AG08395 (cell line): Measurements from ENCODE around the gene KIF15.
A peak's percentile ranks its signal among the peaks of the same experiment; 100 is the strongest.
"Not testable (repeated sequence)": the region's sequence is repeated elsewhere in the genome, so short reads cannot be mapped to it uniquely, and the experiment has no call there.

Experiments
- DNase-seq: peaks from one replicate; pipeline ENCODE4 v3.0.0; 2012; ENCODE audit warnings: mixed read lengths, low spot score

Gene KIF15, protein sequence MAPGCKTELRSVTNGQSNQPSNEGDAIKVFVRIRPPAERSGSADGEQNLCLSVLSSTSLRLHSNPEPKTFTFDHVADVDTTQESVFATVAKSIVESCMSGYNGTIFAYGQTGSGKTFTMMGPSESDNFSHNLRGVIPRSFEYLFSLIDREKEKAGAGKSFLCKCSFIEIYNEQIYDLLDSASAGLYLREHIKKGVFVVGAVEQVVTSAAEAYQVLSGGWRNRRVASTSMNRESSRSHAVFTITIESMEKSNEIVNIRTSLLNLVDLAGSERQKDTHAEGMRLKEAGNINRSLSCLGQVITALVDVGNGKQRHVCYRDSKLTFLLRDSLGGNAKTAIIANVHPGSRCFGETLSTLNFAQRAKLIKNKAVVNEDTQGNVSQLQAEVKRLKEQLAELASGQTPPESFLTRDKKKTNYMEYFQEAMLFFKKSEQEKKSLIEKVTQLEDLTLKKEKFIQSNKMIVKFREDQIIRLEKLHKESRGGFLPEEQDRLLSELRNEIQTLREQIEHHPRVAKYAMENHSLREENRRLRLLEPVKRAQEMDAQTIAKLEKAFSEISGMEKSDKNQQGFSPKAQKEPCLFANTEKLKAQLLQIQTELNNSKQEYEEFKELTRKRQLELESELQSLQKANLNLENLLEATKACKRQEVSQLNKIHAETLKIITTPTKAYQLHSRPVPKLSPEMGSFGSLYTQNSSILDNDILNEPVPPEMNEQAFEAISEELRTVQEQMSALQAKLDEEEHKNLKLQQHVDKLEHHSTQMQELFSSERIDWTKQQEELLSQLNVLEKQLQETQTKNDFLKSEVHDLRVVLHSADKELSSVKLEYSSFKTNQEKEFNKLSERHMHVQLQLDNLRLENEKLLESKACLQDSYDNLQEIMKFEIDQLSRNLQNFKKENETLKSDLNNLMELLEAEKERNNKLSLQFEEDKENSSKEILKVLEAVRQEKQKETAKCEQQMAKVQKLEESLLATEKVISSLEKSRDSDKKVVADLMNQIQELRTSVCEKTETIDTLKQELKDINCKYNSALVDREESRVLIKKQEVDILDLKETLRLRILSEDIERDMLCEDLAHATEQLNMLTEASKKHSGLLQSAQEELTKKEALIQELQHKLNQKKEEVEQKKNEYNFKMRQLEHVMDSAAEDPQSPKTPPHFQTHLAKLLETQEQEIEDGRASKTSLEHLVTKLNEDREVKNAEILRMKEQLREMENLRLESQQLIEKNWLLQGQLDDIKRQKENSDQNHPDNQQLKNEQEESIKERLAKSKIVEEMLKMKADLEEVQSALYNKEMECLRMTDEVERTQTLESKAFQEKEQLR (N-terminal part only)

DNA sequence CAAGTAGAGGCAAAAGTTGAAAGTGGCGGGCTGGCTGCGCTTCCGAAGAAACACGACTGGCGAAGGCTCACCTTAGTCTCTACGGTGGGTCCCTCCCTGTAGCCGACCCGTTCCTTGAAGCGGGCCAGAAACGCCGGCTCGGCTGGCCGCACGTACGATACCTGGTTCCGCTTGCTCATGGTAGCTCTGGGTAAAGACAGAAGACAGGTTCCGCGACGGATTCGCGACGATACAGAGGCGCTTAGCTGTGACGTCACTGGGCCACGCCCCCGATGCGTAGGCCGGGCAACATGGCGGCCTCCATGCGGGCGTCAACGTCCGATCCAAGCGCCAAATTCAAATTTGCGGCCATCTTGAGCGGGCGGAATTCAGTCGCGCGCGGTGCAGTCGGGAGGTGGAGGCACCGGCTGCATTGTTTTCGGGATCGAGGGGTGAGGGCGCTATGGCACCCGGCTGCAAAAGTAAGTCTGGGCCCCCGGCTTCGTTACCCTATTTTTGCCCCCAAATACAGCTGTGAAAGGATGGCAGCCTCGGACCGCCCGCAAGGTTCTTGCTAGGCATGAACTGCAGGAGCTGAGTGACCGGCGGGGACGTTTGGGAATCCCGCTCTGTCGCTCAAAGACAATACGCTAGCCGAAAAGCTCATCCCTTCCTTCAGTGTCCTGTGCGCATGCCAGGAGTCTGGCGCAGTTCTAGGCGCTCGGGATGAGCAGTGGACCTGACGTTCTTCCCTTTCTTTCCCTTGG lies at the start of gene KIF15, which contains the start of gene KIAA1143:
Gene KIF15 (plus strand): TSS at position 371 of the 746 bp plus-strand sequence. CDS start 72 bp downstream, at position 443.
Gene KIAA1143 (minus strand): TSS at position 196 of the 746 bp plus-strand sequence. CDS start 17 bp downstream, at position 179.
- peak; percentile 98 for DNase-seq

DNA sequence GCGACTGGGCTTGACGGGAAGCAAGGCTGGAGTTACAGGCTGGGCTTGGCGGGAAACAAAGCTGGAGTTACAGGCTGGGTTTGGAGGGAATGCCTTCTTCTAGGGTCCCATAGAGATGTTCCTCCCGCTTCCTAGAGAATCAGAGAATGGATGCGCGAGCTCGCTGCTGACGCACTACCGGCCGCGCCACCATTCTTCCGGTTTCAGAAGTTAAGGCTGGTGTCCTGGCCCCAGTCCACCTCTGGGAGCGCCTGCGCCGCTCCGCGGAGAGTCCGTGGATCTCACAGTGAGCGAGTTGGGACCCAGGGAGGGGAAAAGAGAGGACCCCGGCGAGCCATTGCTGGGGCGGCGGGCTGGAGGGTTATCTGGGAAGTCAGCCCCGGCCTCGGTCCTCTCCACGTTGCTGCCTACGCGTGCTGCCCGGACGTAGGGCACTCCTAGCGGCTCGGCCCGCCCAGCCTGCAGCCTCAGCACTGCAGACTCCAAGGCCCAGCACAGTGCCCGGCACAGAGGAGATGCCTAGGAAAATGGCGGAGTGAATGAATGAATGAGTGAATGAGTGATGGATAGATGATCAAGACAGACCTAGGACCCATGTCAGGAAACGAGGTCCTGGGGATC lies 49.0 kb upstream of the KIF15 start, which contains the start of gene ZNF502:
Gene ZNF502 (plus strand): TSS at position 206 of the 621 bp plus-strand sequence. CDS start 7,602 bp downstream, outside the sequence.
- peak; percentile 92 for DNase-seq

DNA sequence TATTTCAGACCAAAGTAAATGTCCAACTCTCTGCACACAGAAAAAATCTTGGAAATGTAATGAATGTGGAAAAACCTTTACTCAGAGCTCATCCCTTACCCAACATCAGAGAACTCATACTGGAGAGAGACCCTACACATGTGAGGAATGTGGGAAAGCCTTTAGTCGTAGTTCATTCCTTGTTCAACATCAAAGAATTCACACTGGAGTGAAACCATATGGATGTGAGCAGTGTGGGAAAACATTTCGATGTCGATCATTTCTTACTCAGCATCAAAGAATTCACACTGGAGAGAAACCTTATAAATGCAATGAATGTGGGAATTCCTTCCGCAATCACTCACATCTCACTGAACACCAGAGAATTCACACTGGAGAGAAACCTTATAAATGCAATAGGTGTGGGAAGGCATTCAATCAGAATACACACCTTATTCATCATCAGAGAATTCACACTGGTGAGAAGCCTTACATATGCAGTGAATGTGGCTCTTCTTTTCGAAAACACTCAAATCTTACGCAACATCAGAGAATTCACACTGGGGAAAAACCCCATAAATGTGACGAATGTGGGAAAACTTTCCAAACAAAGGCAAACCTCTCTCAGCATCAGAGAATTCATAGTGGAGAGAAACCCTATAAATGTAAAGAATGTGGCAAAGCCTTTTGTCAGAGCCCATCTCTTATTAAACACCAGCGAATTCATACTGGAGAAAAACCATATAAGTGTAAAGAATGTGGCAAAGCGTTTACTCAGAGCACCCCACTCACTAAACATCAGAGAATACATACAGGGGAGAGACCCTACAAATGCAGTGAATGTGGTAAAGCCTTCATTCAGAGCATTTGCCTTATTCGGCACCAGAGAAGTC lies 40.1 kb upstream of the KIF15 start:
- DNase-seq = no peak

DNA sequence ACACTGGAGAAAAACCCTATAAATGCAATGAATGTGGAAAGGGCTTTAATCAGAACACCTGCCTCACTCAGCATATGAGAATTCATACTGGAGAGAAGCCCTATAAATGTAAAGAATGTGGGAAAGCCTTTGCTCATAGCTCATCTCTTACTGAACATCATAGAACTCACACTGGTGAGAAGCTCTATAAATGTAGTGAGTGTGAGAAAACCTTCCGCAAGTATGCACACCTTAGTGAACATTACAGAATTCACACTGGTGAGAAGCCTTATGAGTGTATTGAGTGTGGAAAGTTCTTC lies 39.5 kb upstream of the KIF15 start:
- DNase-seq = no peak

DNA sequence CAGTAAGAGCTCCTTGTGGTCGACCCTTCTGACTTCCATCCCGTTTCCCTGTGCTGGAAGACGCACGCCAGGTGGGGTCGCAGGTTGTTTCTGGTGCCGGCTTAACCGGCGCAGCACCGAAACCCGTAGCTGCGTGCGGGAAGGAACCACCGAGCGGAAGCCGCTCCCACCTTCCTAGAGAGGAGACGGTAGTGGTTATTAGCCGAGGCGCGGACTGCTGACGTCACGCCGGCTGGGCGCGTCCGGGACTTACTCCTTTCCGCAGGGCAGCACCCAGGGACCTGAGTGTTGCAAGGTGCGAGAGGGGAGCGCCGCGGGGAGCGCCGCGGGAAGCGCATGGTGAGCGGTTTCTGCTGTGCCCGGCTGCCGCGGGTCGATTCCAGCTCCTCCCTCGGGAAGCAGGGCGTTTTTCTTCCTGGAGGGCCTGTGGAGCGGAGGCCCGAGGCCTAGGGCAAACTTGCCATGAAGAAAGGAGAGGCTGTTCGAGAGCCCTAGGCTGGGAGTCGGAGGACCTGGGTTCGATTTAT lies 32.1 kb upstream of the KIF15 start, which contains the start of gene ZNF501:
Gene ZNF501 (plus strand): TSS at position 252 of the 527 bp plus-strand sequence. CDS start 4,787 bp downstream, outside the sequence.
- peak; percentile 92 for DNase-seq

DNA sequence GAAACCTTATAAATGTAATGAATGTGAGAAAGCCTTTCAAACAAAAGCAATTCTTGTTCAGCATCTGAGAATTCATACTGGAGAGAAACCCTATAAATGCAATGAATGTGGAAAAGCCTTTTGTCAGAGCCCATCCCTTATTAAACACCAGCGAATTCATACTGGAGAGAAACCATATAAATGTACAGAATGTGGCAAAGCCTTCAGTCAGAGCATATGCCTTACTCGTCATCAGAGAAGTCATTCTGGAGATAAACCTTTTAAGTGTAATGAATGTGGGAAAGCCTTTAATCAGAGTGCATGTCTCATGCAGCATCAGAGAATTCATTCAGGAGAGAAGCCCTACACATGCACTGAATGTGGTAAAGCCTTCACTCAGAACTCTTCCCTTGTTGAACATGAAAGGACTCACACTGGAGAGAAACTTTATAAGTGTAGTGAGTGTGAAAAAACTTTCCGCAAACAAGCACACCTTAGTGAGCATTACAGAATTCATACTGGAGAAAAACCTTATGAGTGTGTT lies 26.9 kb upstream of the KIF15 start:
- no peak for DNase-seq

DNA sequence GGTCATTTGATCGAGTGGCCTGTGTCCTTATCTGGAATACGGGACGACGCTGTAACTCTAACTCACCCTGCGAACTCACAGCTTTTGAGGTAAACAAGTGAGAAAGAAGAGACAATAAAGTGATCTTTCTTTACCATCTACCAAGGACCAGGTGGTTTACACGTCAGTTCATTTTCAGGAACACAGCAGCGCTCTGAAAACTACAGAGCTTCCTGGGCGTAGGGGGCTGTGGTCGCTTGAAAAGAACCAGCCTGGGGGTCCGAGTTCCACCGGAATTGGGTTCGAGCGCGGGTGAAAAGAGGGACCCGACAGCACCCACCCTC lies 532 bp upstream of the KIF15 start:
- peak; percentile 2 for DNase-seq

DNA sequence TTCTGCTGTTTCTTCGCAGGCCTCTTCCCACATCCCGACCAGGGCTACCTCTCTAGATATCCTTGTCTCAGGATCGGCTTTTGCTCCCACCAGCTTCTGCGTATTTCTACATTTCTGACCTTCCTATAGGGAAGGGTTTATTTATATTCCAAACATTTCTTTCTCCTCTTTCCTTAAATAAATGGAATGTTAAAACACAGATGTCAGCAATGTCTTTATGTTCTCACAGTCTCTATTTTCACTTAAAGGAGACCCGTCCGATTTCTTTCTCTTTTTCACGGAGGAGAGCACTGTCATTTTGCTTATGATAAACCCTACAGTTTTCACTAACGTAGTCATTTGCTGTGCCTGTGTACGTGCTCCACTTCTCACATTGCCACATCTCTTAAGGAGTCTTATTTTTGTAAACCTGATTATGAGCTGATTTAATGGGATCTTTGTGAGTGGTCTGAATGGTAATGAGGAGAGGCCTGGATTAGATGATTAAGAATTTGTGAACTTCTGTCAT lies 630 bp downstream of the KIF15 start:
- DNase-seq = peak; percentile 10

DNA sequence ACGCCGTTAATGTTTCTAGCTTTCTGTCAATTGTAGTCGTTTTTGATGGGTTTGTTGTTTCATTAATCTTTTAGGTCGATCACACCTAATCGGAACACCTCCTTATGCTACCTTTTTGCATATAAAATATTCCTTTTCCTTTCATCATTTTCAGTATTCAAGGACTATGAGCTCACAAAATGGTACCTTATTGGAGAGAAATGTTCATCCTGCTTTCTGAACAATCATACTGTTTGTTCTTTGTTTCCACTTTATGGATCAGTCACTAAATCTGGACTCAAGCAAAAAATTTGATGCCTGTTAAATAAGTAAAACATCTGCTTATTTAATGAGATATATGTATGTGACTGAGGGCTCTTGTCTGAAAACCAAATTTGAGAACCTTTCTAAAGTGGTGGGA lies 1.1 kb downstream of the KIF15 start:
- DNase-seq = no peak

DNA sequence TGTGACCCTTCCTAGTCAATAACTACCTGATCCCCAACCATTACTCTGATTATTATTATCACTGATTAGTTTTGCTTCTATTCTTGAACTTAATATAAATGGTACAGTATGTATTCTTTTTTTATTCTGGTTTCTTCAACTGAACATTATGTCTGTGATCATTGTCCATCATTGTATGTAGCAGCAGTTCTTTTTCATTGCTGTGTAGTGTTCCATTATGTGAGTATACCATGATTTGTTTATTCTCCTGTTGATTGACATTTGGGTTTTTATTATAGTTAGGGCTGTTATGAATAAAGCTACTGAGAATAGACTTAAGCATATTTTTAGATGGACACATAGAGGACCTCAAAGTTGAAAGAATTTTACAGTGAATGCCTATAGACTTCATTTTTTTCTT lies 2.7 kb downstream of the KIF15 start:
- no peak for DNase-seq

DNA sequence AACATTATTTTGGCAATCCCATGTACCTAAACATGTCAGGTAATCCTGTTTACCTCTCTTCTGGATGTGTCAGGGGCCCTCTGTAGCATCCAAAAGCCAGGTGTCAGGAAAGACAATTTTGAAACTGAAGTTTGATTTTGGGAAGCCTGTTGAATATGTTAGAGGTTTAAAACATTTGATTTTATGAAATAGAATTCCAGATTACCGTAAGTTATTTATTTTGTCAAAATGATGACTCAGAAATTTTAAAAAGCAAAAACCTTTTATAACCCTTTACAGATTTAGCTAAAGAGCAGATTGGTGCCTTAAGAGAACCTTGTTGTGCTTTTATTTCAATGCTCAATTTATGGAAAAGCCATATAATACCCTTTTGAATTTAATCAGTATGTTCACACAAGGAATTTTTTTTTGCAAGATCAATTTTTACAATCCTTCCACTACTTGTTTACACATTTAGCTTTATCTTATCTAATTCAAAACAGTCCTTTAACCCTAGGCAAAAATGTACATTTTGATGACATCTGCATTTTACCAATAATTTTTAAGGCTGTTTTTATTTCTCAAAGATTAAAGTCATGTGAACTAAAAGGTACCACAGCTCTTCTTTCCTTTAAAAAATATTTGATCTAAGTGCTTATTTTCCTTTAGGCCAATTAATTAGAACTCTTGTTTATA lies 10.0 kb downstream of the KIF15 start:
- DNase-seq = no peak

DNA sequence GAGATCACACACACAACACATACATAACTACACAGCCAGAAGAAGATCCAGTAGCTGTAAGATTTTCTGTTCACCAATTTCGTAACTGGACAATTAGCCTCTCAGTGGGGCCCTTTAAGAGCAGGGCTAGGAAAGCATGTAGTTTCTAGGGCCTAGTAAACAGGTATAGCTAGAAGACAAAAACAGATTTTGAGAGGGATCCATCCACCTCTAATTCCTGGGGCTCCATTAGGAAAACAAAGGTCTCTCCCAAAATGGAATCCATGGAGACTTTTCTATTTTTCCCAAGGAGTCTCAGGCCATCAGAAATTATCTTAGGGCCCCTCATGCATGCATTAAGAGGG lies 10.5 kb downstream of the KIF15 start:
- no peak for DNase-seq

DNA sequence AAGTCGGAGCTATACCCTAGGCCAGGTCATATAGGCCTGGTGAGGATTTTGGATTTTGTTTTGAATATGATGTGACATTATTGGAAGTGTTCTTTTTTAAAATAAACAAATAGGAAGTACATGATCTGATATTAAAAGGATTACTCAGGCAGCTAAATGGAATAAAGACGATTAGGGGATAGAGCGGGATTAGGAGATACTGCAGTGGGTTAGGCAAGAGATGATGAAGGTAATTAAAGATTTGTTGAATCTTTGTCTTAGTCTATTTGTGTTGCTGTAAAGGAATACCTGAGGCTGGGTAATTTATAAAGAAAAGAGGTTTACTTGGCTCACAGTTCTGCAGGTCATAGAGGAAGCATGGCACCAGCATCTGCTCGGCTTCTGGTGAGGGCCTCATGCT lies 21.3 kb downstream of the KIF15 start:
- no peak for DNase-seq

DNA sequence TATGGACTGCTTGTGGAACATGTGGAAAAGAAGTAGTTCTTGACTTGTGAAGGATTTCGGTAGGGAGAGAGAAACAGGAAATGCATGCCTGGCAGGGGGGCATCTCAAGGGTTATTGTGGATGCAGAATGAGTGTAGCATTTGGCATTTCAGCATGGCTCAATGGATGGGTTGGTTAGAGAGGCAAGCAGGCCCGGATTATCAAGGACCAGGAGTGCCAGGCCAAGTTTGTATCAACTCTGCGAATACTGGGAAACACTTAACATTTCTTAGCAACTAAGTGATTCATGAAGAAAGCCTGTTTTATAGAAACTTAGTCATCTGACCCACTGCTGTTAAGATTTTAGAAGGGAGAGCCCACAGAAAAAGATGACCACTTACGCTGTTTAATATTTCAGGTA lies 33.6 kb downstream of the KIF15 start:
- DNase-seq = no peak

DNA sequence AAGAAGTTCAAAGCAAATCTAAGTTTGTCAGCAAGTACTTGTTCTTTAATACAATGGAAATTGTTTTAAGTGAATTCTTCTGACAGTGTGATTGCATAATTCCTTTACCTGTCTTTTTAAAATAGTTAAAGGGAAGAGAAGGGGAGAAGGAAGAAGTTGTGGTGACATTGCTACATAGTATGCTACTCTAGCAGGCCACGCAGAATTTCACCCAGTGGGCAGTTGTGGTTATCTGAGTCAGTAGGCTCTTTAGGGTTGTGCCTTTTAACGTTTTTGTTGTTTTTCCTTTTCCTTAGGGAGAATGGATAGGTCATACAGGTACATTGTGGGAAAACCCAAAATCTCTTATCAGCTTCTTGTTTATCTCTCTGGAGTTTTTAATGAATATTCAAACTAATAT lies 40.4 kb downstream of the KIF15 start:
- DNase-seq = no peak

DNA sequence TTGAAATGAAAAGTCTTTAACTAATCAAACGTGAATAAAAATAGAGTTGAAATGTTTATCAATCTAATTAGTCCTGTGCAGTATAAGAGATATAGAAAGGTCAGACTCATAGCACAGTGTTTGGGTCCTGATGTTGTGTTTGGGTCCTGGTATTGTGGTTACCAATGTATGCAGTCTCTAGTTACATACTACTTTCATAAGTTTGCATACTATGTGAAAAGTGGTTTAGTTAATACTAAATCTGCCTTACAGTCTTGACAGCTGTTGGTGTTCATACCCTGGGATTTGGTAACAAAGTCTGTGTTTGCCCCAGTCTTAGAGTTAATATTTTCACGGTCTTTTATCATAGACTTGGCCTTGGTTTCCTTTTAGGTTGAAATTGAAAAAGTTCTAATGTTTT lies 41.7 kb downstream of the KIF15 start:
- no peak for DNase-seq

DNA sequence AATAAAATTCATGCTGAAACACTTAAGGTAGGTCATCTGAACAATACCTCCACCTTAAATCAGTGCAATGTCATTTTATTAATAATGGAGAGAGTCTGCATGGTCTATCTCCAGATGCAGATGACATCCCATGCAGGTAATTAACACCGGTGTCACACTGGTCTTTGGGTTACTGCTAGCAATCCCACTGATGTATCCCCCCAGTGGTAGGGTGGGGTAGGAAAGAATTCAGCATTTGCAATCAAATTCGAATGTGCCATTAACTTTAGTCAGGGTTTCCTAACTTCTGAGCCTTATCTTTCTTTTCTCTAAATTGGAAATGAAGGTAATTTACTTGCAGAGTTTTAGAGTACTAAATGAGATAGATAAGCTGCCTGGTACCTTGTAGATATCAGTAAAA lies 44.4 kb downstream of the KIF15 start:
- no peak for DNase-seq

DNA sequence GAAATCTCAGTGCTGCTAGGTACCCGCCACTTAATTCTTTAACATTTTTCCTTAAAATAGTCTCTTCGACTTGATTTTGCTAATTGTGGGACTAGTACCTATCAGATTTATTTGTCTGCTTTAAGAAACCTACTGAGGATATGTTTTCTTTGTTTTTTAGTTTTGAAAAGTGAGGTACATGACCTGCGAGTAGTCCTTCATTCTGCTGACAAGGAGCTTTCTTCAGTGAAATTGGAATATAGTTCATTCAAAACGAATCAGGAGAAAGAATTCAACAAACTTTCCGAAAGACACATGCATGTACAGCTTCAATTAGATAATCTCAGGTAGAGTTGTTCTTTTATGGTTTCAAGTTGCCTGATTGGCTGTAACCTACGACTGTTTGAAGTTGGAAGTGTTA lies 53.2 kb downstream of the KIF15 start:
- no peak for DNase-seq

DNA sequence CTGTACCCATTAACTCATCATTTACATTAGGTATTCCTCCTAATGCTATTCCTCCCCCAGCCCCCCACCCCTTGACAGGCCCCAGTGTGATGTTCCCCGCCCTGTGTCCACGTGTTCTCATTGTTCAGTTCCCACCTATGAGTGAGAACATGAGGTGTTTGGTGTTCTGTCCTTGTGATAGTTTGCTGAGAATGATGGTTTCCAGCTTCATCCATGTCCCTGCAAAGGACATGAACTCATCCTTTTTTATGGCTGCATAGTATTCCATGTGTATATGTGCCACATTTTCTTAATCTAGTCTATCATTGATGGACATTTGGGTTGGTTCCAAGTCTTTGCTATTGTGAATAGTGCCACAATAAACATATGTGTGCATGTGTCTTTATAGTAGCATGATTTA lies 54.7 kb downstream of the KIF15 start:
- not testable (repeated sequence) for DNase-seq
